Skin epidermis (tissue), 12 donors: ENCODE measurements around the gene HTR6.
"Not testable (repeated sequence)": the region's sequence is repeated elsewhere in the genome, so short reads cannot be mapped to it uniquely, and the experiment has no call there.

Experiments
- H3K27ac ChIP-seq, 21 experiments: fragments of 200-600 bp; sonication (generic) in 11 of 21; one replicate each; pipeline ENCODE4 v1.5.0; 2020; ENCODE audit warnings: mild to moderate bottlenecking in 3 of 21, inconsistent platforms in 2 of 21, moderate library complexity in 2 of 21
- H3K4me3 ChIP-seq, 7 experiments: fragments of 200-600 bp; sonication (generic) in 2 of 7; one replicate each; pipeline ENCODE4 v1.5.0; 2020; ENCODE audit warnings: inconsistent platforms in 2 of 7, mild to moderate bottlenecking in 2 of 7, moderate library complexity in 1 of 7

Gene HTR6

DNA sequence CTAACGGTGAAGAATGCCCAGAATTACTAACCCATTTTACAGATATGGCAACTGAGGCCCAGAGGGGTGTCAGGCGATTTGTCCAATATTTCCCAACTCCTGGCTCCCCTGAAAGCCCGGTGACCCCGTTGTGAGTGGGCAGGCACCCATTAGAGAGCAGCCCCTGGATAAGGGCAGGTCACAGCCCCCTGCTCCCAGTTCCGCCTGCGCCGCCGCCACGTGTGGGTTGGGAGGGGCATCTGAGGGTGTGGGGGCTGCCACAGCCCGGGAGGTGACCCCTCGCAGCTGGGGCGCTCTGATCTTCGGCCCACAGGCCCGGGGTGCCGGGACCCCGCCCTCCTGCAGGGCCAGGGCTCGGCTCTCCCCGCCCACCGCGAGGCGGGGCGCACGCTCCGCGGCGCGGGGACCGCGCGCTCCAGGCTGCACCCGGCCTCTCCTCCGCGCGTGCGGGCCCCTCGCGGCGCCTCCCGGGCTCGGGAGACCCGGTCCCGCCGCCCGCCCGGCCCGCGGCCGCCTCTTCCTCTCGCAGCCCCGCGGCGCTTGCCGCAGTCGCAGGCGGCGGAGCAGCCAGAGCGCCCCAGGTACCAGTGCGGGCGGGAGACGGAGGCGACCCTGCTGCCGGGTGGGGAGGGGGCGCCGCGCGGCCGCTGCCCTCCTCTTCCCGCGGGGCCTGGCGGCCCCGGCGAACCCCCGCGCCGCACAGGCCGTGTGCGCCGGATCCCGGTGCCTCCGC, at the start of gene HTR6:
Gene HTR6 (plus strand): TSS at position 423 of the 733 bp plus-strand sequence. CDS start 879 bp downstream, outside the sequence.
- Histone ChIP-seq H3K4me3 (peak within 1 kb of the TSS in 2 of 7 experiments; percentile 23 to 35), H3K27ac (no peak within 1 kb of the TSS)

DNA sequence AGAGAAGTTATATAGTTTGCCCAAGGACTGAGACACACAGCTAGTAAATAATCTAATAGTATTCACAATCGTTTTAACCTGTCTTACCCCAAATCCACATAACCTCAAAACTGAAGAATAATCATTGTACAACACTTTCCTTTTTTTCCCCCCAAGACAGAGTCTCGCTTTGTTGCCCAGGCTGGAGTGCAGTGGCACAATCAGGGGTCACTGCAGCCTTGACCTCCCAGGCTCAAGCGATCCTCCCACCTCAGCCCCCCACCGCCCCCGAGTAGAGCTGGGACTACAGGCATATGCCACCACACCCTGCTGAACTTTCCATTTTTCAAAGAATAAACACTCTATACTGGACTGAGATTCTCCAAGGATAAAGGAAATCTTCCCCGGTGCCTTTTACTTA, 49.2 kb upstream of the HTR6 start:
- H3K4me3 ChIP-seq: no peak overlapping the region

DNA sequence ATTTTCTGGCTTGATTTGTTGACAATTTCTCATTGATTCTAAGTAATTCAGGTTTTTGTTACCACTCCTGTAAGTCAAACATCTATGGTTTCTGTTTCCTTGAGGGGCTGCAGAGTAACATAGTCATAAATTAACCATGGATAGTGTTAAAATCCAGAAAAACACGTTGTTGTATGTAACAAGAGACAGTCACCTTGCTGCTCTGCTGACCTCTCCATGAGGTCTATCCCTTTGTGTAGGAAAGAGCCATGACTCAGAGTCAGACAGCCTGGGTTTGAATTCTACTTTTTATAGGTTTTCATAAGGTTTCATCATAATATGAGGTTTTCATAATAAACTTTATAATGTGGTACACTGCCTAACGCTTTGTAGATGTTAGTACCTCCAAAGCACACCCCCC, 48.2 kb upstream of the HTR6 start:
- Histone ChIP-seq H3K27ac (no peak overlapping the region), H3K4me3 (no peak overlapping the region)

More for the DNA sequence above, 49.2 kb upstream of the HTR6 start:
- no peak overlapping the region for H3K27ac ChIP-seq

DNA sequence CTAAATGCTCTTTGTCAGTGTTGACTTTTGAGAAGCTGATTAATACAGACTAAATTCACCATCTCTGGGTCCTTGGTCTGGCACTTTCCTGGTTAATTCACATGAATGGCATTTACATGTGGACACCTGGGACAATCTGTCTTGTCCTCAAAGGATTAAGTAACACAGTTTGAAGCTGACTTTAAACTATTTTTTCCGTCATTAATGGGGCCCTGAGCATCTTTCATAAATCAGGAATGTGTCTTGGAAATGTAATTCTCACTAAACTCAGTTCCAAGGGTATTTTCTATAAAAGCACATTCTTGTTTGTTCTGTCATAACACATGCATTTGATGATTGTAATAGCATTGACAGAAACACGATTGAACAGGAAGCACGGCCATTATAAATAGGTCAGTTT, 47.3 kb upstream of the HTR6 start:
- Histone ChIP-seq H3K4me3 (no peak overlapping the region), H3K27ac (peak overlapping the region in 1 of 21 experiments; percentile 4)

DNA sequence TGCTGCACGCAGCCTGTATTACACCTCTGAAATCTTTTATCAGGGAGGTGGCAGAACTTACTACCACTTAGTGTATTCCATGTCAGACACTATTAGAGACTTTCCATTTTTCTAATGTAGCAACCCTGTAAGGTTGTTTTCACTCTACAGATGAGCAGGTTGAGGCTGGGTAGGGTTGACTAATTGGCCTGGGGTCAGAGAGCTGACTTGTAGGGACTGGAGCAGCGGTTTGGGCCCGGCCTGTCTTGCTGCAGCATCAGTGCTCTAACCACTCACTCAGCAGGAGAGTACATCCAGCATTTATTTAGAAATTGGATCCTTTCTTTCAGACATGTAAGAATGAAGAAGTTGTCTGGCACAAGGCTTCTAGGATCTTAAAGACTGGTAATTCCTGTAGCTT, 46.2 kb upstream of the HTR6 start:
- peak overlapping the region in 4 of 21 experiments; percentile 6 to 25 (median 14) for H3K27ac ChIP-seq

DNA sequence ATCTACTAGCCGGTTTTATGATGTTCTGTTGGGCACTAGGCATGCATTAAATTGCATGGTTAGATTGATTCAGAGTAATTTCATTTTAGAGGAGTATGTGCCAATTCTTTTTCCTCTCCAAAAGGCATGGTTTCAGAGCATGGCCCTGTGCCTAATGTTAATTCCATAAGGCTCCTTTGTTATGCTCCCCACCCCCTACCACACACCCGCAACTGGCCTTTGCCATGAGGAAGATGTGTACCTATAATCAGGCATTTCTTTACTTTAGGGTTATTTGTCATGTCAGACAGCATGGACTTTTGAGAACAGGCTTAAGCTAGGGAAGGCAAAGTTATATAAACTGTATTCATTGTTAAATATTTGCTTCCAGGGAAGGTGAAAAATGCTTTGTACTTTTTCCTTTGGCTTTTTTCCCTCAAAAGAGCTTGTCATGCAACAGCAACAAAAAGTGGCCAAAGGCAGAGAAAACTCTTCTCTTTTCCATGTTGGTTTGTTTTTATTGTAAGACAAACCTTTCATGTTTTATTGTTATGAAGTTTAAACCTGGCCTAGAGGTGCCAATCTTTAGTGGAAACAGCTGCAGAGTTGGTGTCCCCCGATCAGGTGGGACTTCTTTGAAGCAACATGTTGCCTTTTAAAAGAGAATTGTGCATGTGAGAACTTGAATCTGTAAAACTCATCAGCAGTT, 44.8 kb upstream of the HTR6 start:
- H3K4me3 ChIP-seq: no peak overlapping the region
- peak overlapping the region in 4 of 21 experiments; percentile 12 to 51 (median 32) for H3K27ac ChIP-seq

More for the DNA sequence above, 46.2 kb upstream of the HTR6 start:
- no peak overlapping the region for H3K4me3 ChIP-seq

DNA sequence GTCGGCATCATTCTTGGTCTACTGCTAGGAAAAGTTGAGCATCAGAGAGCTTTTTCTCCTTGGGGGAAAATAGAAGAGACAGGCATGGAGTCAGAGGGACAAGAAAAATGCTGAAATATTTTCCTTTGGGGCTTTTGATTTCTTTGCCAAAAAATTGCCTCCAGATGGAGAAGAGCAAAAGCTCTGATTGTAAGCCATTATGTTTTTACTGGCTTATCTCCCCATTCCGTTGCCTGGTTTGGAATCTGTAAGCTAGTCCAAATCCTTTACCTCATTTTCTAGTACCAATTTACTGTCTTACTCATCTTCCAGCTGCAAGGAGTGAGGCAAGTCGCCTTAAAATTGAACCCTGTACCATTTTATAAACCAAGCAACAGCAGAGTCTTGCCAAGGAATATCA, 43.9 kb upstream of the HTR6 start:
- Histone ChIP-seq H3K4me3 (no peak overlapping the region), H3K27ac (peak overlapping the region in 7 of 21 experiments; percentile 4 to 62 (median 38))

DNA sequence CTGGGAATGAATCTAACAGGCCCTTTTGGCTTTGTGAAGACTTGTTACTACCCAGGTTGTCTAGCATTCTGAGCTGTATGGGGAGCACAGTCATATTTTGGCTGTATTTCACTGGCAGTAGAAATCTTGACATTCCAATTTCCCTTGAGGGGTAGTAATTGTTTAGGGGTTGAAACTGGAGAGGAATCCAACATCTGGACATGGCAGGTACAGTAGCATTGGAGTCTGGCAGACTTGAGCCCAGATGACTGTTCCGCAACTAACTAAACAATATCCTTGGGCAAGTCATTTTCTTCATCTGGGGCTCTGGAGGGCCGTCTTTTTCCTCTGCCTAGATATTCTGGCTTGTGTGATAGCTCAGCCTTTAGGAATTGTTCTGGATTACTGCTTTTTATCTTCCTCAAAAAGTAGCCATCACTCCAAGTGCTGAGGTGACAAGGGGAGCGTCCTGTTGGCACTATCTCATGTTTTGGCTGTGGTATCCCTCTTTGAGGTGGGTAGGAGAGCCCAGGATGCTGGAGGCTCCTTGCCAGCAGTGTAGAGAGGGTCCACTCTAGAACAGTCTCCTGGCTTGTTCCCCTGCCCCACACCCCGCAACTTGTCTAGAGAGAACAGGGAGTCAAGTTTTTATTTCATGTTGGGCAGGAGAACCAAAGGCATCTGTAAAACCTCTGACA, 43.3 kb upstream of the HTR6 start:
- H3K27ac ChIP-seq: peak overlapping the region in 11 of 21 experiments; percentile 4 to 63 (median 29)
- H3K4me3 ChIP-seq: no peak overlapping the region

DNA sequence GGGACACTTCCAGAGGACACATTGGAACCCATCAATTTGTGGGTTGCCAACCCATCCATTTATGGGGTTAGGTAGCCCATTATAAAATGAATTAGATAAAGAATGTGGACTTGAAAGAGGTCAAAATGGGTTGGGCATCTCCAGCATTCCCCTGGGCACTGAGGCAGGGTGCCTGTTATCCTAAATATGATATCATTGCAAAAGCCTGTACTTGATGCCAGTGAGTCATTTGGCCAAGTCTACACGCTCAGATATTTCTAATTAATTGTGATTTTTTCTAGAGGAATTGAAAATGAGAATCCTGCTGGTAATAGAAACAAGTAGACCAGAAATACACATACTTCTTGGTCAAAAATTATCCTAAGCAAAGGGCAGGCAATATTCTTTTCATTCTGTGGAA, 42.5 kb upstream of the HTR6 start:
- H3K27ac ChIP-seq: peak overlapping the region in 3 of 21 experiments; percentile 10 to 39 (median 38)
- no peak overlapping the region for H3K4me3 ChIP-seq

DNA sequence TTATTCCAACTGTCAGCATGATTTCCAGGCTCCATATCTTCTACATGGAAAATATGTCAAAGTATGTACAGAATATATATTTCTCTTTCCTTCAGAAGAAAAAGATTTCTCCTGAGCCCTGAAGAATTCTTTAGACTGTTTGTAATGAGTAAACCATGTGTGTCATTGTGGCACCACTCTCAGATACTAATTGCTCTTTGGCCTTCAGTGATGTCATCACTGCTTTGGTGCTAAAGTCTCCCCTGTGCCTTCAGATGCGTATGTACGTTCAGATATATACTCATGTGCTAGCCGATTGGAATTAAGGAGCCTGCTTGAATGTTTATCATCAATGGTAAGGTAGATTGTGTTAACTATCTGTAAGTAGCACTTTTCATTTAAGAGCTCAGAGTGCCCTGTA, 41.2 kb upstream of the HTR6 start:
- no peak overlapping the region for H3K27ac ChIP-seq
- H3K4me3 ChIP-seq: no peak overlapping the region

DNA sequence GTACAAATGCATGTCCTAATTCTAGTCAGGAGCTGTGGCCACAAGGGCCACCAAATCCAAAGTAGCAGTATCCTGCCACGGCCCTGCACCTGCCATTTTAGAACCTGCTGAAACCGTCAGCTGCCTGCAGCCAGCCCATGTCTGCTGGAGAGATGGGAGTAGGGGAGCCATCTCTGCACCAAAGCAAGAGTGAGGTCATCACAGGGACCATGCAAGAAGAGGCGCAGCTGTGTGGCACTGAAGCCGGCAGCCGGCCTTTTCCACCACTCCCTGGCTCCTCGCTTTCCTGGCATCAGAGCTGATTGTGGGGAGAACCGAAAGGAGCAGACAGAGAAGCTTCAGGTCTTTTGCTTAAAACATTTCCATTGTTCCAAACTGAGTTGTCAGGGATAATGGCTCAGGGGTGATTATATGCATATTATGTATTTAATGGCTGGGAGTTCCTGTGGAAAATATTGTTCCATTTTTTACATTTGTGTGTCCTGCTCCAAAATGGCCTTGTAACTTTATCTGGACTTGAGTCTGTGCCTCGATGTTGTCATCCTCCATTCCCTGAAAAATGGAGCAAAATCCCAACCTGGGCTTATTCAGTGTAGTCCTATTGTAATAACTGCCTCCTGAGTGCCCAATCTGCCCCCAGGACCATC, 39.3 kb upstream of the HTR6 start:
- Histone ChIP-seq H3K27ac (no peak overlapping the region), H3K4me3 (no peak overlapping the region)

DNA sequence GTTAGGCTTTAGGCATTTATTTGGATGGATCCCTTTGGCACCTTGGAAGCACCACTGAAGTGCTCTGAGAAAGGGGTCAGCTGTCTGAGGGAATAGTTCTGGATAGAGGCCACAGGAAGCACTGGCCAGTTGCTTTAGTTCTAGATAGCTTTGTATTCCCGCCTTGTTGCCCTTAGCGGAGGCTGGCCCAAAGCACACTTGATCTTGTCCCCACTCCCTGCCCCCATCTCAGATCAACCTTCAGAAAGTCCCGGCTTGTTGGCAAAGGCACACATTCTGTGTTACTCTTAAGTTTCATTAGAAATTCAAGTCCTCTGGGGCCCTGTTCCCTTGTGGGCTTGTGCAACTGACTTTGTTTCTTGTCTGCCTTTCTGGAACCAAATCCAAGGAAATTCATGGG, 35.8 kb upstream of the HTR6 start:
- H3K4me3 ChIP-seq: no peak overlapping the region
- no peak overlapping the region for H3K27ac ChIP-seq

DNA sequence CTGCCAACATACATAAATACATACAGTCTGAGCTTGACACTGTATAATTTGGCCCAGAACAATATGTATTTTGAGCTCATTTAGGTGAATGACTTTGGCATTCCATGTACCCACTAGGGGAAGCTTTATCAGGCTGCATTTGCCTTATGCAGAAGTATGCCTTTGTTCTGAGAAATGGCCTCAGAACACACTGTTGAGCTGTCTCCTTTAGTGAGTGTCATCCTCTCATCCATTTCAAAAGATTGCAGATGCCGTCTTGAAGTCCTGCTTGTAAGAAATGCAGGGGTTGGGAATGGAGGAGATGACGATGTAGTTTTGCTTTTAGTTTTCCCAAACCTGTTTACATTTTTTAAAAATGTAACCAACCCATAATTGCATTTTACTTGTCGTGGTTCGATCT, 35.3 kb upstream of the HTR6 start:
- no peak overlapping the region for H3K27ac ChIP-seq
- H3K4me3 ChIP-seq: no peak overlapping the region

DNA sequence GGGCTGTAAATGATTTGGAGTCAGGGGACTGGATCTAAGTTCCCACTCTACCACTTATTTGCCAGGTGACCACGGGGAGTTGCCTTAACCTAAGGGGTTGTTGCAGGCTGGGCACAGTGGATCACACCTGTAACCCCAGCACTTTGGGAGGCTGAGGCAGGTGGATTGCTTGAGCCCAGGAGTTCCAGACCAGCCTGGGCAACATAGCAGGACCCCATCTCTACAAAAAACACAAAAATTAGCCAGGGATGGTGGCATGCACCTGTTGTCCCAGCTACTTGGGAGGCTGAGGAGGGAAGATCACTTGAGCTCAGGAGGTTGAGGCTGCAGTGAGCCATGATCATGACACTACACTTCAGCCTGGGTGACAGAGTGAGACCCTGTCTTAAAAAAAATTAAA, 34.5 kb upstream of the HTR6 start:
- H3K27ac ChIP-seq, H3K4me3 ChIP-seq: not testable (repeated sequence)

DNA sequence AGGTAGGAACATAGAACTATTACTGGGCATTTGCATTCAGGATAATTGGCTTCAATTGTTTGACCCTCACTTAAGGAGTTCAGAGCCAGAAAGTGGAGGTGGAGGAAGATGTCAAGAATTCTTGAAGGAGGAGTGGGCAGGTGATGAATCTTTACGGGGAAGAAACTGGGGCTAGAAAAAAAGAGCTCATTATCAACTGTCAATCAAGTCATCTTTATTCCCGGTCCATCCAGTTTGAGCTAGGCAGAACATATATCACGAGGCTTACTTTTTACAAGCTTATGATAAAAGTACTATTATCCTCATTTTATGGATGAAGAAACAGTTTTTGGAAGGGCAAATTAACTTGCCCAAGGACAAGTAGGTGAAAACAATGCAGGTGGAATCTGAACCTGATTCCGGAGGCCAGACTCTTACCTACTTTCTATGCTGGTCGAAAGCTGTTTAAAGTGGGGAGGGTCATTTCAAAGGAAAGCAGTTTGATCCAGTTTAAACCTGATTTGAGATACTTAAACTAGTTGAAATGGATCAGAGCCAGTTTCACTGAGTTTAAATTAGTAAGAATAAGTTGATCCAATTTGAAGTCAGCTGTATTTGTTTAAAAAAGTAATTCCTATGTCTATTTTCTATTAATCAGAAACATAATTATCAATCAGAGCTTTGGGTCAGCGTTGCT, 33.8 kb upstream of the HTR6 start:
- Histone ChIP-seq H3K27ac (no peak overlapping the region), H3K4me3 (no peak overlapping the region)

DNA sequence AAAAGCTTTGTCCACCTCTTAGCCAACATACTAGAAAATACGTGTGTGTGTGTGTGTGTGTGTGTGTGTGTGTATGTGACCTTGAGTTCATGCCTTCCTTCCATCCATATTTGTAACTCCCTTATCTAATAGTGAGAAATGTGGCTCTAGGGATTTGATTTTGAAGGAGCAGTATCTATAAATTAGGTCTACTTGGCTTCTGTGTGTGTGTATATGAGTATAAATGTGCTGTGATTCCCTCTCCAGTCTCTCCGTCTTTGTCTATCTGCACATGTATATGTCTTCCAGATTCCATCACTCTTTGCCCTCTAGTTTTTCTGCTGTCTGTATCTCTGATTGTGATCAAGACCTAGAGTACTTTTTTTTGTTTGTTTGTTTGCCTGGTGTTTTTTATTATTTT, 32.5 kb upstream of the HTR6 start:
- H3K4me3 ChIP-seq: no peak overlapping the region

DNA sequence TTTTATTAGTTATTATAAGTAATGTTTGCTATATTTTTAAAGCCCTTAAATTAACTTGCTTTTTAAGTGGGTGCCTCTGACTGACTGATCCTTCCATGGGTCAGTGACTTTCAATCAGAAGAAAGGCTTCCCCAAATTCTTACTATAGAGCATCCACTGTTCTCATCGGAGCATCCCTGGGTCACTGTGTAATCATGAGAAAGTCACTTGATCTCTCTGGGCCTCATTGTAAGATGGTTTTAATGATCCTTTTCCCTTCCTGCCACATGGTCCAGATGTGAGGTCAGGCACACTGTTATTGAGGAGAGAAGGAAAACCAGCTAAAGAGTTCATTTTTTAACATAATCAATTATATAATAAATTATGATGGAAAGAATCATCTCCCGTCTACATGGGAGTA, 31.6 kb upstream of the HTR6 start:
- Histone ChIP-seq H3K27ac (no peak overlapping the region), H3K4me3 (no peak overlapping the region)

More for the DNA sequence above, 32.5 kb upstream of the HTR6 start:
- H3K27ac ChIP-seq: no peak overlapping the region

DNA sequence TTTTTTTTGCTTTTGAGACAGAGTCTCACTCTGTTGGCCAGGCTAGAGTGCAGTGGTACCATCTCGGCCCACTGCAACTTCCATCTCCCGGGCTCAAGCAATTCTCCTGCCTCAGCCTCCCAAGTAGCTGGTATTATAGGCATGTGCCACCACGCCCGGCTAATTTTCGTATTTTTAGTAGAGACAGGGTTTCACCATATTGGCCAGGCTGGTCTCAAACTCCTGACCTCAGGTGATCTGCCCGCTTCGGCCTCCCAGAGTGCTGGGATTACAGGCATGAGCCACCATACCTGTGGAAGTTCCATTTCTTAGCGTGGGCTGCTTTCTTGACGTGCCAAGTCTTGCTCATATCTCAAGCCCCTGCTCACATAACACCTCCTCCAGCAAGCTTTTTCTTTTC, 29.6 kb upstream of the HTR6 start:
- H3K27ac ChIP-seq, H3K4me3 ChIP-seq: not testable (repeated sequence)

DNA sequence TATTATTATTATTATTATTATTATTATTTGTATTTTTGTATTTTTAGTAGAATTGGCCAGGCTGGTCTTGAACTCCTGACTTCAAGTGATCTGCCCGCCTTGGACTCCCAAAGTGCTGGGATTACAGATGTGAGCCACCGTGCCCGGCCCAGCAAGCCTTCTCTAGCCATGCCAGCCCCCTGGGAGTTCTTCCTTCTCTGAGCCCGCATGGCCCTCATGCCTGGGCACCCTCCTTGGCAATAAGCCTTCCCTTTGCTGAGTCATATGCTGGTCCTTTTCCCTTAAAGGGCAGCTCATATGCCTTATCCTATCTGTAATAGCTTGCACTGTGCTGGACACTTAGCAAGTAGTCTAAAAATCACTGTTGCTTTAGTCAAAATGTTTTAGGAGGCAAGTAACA, 29.0 kb upstream of the HTR6 start:
- Histone ChIP-seq H3K4me3 (no peak overlapping the region), H3K27ac (no peak overlapping the region)

DNA sequence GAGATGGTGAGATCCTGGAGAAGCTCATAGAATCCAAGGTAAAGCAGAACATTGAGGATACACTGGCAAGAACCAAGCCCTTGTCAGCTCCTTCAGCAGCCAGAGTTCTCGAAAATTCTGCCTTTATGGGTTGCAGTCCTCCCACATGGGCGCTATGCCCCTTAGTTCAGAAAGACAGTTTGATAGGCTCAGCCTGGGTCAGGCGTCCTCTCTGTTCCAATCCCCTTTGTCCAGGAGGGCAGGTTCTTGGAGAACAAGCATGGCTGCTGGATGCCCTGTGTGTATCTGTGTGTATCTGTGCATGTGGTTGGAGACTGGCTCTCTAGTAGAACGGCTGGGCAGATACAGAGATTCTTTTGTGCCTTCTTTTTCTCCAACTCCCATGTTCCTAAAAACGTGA, 28.6 kb upstream of the HTR6 start:
- no peak overlapping the region for H3K27ac ChIP-seq
- no peak overlapping the region for H3K4me3 ChIP-seq
